ENCODE results near the gene TRIOBP.
A peak's percentile ranks its signal among the peaks of the same experiment; 100 is the strongest.

TRIOBP gene

GRCh38 chr22:37804881-37805809, 108.3 kb downstream of the TRIOBP start:
- DNase-seq (ENCODE audit: low spot score): peak; percentile 70

DNA sequence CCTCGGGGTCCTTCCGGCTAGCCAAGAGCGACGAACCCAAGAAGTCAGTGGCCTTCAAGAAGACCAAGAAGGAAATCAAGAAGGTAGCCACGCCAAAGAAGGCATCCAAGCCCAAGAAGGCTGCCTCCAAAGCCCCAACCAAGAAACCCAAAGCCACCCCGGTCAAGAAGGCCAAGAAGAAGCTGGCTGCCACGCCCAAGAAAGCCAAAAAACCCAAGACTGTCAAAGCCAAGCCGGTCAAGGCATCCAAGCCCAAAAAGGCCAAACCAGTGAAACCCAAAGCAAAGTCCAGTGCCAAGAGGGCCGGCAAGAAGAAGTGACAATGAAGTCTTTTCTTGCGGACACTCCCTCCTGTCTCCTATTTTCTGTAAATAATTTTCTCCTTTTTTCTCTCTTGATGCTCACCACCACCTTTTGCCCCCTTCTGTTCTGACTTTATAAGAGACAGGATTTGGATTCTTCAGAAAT, 109.0 kb downstream of the TRIOBP start:
- no peak for DNase-seq (ENCODE audit: low spot score)

GRCh38 chr22:37806409-37807333, 109.8 kb downstream of the TRIOBP start:
- DNase-seq (ENCODE audit: low spot score): no peak

DNA sequence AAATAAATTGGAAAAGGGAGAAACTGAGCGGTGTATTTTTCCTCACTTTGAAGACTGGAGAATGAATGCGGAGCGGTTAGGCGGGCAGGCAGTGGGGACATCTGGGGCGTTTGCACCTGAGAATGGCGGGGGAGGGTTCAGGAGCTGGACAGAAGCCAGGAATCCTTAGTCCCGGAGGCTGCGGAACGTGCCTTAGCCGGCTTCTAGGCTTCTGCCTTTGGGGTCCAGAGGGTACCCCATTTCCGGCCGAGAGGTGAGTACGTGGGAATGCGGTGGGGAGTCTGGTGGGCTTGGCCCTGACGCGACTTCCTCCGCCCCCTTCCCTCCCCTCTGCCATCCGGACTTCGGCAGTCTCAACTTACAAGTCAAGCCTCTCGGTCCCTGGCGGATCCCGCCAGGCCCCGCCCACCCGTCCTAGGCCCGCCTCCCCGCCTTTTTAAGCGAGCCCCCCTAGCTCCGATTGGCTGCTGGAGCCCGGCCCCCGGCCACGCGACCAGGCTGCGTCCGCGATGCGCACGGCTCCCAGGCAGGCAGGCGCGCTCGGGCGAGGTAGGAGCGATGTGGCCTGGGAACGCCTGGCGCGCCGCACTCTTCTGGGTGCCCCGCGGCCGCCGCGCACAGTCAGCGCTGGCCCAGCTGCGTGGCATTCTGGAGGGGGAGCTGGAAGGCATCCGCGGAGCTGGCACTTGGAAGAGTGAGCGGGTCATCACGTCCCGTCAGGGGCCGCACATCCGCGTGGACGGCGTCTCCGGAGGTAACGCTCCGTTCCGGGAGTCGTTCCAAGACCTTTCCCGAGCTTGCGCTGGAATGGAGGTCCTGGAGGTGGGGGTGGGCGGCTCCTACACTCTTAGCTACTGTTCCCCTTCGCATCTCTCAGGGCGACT, 110.8 kb downstream of the TRIOBP start, which contains the start of gene GCAT:
Gene GCAT (plus strand): TSS at position 525 of the 884 bp plus-strand sequence. CDS start 34 bp downstream, at position 559.
- DNase-seq (ENCODE audit: low spot score): peak; percentile 93

DNA sequence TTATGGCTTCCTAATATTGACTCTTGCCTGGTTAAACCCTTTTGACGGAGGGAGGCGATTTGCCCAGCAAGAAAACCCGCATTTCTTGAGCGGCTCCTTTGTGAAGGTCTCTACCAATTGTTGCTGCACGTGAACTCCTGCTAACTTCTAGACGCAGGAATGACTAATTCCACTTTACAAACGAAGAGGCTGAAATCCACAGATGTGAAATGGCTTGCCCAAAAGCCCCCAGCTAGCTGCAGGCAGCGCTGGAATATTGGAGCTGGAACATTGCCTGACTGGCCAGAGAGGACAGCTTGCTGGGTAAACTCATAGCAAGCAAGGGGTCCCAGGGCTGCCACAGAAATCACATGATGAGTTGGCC, 111.4 kb downstream of the TRIOBP start:
- DNase-seq (ENCODE audit: low spot score): no peak

GRCh38 chr22:37809672-37810333, 113.0 kb downstream of the TRIOBP start:
- no peak for DNase-seq (ENCODE audit: low spot score)

GRCh38 chr22:37811867-37812266, 115.0 kb downstream of the TRIOBP start:
- no peak for DNase-seq (ENCODE audit: low spot score)

DNA sequence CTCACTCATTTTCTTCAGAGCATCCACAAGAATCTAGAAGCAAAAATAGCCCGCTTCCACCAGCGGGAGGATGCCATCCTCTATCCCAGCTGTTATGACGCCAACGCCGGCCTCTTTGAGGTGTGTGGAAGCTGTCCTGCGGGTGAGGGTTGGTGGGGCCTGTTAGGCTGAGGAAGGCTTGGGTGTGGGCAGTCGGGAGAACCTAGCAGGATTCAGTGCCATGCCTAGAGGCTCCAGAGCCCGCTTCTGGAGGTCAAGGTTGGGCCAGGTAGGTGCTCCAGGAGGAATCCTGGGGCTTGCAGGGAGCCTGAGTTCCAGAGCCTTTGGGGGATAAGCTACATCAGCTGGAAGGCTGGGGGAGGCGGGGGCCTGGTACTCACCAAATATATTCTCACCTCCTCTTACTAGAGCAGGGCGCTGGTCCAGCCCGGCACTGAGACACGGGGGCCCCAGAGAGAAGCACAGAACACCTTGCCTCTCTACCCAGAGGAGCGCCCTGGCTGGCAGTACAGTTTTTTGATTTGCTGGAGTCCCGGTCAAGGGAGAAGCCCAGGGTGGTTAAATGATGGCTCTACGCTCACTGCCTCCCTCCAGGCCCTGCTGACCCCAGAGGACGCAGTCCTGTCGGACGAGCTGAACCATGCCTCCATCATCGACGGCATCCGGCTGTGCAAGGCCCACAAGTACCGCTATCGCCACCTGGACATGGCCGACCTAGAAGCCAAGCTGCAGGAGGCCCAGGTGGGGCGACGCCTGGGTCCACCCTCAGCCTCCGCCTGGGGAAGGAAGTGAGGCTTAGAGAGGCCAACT, 116.2 kb downstream of the TRIOBP start:
- DNase-seq (ENCODE audit: low spot score): no peak

DNA sequence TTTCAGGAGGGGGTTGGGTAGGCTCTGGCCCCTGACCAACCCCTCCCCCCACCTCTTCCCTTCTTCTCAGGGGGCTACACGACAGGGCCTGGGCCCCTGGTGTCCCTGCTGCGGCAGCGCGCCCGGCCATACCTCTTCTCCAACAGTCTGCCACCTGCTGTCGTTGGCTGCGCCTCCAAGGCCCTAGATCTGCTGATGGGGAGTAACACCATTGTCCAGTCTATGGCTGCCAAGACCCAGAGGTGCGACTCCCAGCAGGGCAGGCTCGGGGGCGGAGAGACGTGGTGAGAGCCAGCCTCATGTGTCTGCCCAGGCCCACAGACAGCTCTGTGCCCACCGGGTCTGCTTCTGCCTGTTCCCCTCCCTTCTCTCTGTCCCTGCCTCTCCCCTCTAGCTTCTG, 118.7 kb downstream of the TRIOBP start:
- DNase-seq (ENCODE audit: low spot score): no peak

GRCh38 chr22:37816543-37817180, 119.8 kb downstream of the TRIOBP start:
- DNase-seq (ENCODE audit: low spot score): no peak

GRCh38 chr22:37817705-37818408, 121.0 kb downstream of the TRIOBP start:
- peak; percentile 82 for DNase-seq (ENCODE audit: low spot score)

GRCh38 chr22:37818409-37819104, 121.7 kb downstream of the TRIOBP start:
- no peak for DNase-seq (ENCODE audit: low spot score)

DNA sequence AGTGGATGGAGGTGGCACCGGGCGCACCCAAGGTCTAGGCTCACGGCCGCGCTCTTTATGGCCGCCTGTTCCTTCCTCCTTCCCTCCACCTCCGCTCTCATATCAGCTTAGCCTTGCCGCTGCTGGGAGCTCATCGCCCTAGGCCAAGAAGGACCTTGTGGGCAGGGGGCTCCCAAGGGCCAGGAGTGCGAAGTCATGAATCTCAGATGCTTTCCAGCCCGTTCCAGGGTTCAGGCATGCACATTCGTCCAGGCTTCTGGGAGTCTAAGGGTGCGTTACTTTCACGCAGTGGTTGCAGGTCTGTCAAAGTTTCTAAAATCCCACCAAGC, 122.2 kb downstream of the TRIOBP start:
- DNase-seq (ENCODE audit: low spot score): no peak

GRCh38 chr22:37820350-37820749, 123.5 kb downstream of the TRIOBP start:
- DNase-seq (ENCODE audit: low spot score): no peak

- DNase-seq (ENCODE audit: low spot score): no peak
Measured at GRCh38 chr22:37822079-37822833, 125.4 kb downstream of the TRIOBP start.

GRCh38 chr22:37823134-37823985, 126.5 kb downstream of the TRIOBP start, which contains the start of gene GALR3:
TSS of gene GALR3 (plus strand) at chr22:37823382. CDS start at chr22:37823407, 25 bp downstream.
- no peak for DNase-seq (ENCODE audit: low spot score)

Data from pons (tissue), 1 donor.